Activated naive CD4-positive, alpha-beta T cell treated with anti-CD3 and anti-CD28 coated beads, Interleukin-2, amount 50 U/mL, for 24 hours (primary cell): Measurements from ENCODE around the gene CELSR3.

Source experiments
- H3K27ac Mint-ChIP-seq: one replicate; pipeline ENCODE4 v1.8.0; 2021; ENCODE audit warnings: mild to moderate bottlenecking, mixed read lengths
- H3K27me3 Mint-ChIP-seq: one replicate; pipeline ENCODE4 v1.8.0; 2021; ENCODE audit warnings: mixed read lengths
- H3K36me3 Mint-ChIP-seq: one replicate; pipeline ENCODE4 v1.8.0; 2021; ENCODE audit warnings: mixed read lengths
- H3K4me1 Mint-ChIP-seq: one replicate; pipeline ENCODE4 v1.8.0; 2021; ENCODE audit warnings: mixed read lengths
- H3K4me3 Mint-ChIP-seq: one replicate; pipeline ENCODE4 v1.8.0; 2021; ENCODE audit warnings: mild to moderate bottlenecking, mixed read lengths
- H3K9me3 Mint-ChIP-seq: one replicate; pipeline ENCODE4 v1.8.0; 2021; ENCODE audit warnings: mixed read lengths

The CELSR3 gene

DNA sequence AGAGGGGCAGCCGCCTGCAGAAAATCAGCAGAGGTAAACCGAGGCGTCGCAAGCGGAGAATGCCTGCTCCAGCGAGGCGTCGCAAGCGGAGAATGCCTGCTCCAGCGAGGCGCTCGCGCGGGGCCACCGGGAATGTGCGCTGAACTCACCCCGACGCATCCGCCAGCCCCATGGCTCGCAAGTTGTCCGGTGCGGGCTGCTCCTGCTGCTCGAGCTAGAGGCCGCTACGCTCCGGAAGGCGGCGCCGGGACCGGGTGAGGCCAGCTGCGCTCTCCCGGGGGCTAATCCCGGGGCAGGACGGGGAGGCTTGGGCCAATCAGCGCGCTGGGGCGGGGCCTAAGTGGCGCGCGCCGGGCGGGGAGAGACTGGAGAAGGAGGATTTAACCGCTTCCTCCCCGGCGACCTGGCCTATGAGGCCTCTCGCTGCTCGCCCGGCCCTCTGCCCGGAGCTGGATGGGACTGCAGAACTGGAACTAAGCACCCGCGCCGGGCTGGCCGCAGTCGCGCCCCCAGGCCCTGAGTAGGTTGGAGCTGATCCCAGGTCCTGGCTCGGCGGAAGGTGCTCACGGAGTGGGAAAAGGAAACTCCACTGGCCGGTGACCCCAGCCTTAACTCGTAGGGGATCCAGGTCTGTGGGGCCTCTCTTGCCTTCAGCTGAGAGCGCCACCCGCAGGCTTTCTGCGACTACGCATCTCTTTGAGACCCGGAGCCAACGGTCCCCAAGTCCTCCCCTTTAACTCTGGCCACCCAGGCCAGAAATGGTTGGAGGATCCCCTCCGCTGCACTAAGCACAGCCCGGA is 27.3 kb downstream of the CELSR3 start, which contains the start of gene SLC26A6:
SLC26A6 (minus strand) TSS at position 240 of the 800 bp plus-strand sequence; CDS start at position 172, 68 bp downstream.
- Mint-ChIP-seq H3K27me3 (no peaks in the 10 kb centered on the region), H3K4me1 (peaks cover 10% of the 10 kb centered on the region), H3K4me3 (peak within 1 kb of the TSS; percentile 86), H3K9me3 (no peaks in the 10 kb centered on the region), H3K36me3 (no peaks in the 10 kb centered on the region), H3K27ac (no peak within 1 kb of the TSS)

DNA sequence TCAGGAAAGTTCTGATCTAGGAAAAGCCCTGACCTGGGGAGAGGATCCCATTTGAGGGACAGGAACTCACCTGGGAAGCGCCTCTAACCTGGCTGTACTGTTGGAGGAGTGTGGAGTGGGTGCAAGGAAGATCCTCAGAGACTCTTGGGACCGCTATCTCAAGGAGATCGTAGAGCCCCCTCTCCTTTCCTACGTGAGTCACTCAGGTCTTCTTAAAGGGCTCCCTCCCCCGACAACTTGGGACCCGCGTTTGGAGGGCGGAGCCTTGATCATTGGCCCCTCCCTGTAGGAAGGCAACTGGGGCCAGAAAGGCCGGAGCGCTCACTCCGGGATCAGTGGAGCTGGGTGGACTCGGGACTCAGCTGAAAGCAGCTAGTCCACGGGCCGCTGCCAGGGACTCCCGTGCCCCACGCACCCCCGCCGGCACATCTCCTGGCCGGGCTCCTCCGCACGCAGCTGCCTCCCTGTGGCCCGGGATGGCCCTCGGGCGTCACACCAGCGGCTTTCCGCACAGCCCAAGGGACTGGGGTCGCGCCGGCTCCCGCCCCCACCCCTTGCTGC is 27.9 kb downstream of the CELSR3 start:
- no peaks in the 10 kb centered on the region for H3K27me3 Mint-ChIP-seq
- peak overlapping the region; percentile 86 for H3K4me3 Mint-ChIP-seq
- no peaks in the 10 kb centered on the region for H3K36me3 Mint-ChIP-seq
- H3K4me1 Mint-ChIP-seq, result peaks cover 10% of the 10 kb centered on the region
- no peaks in the 10 kb centered on the region for H3K9me3 Mint-ChIP-seq
- H3K27ac Mint-ChIP-seq, result no peak overlapping the region

DNA sequence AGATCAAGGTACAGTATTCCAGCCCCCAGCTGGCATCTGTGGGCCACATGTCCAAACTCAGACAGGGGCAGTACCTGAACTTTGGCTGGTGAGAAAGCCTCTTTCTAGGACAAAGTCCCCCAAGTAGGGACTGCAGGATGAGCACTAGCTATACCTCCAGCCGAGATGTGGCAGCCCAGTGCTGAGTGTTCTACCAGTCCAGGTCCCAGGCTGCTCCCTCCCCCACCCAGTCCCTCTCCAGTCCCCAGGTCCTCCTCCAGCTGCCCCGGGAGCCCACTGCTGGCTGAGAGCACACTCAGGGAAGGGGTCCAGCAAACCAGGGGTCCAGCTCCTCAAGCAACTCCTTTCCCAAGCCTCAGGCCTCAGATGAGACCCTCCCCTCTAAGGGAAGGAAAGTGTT is 28.9 kb downstream of the CELSR3 start:
- Mint-ChIP-seq H3K9me3 (no peaks in the 10 kb centered on the region), H3K36me3 (no peaks in the 10 kb centered on the region), H3K27ac (no peak overlapping the region), H3K4me3 (peak overlapping the region; percentile 86), H3K27me3 (no peaks in the 10 kb centered on the region), H3K4me1 (peaks cover 10% of the 10 kb centered on the region)

DNA sequence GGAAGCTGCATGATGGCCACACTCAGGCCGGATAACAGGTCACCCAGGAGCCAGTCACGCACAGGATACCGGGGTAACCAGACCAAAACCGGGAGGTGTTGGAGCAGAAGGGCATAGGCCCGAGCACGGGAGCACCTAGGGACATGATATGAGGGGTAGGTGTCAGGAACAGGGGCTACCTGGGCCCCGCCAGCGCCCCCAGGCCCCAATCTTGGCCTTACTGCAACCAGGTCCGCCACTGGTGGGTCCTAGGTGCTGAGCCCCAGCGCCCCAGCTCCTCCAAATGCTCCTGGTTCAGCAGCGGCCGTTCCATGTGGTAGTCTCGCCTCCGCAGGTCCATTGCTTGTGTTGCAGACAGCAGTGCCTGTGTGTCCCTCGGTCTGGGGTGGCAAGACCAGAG is 29.4 kb downstream of the CELSR3 start:
- H3K4me1 Mint-ChIP-seq, result peaks cover 10% of the 10 kb centered on the region
- H3K27ac Mint-ChIP-seq, result no peak overlapping the region
- H3K9me3 Mint-ChIP-seq, result no peaks in the 10 kb centered on the region
- no peaks in the 10 kb centered on the region for H3K27me3 Mint-ChIP-seq
- no peaks in the 10 kb centered on the region for H3K36me3 Mint-ChIP-seq
- no peak overlapping the region for H3K4me3 Mint-ChIP-seq

DNA sequence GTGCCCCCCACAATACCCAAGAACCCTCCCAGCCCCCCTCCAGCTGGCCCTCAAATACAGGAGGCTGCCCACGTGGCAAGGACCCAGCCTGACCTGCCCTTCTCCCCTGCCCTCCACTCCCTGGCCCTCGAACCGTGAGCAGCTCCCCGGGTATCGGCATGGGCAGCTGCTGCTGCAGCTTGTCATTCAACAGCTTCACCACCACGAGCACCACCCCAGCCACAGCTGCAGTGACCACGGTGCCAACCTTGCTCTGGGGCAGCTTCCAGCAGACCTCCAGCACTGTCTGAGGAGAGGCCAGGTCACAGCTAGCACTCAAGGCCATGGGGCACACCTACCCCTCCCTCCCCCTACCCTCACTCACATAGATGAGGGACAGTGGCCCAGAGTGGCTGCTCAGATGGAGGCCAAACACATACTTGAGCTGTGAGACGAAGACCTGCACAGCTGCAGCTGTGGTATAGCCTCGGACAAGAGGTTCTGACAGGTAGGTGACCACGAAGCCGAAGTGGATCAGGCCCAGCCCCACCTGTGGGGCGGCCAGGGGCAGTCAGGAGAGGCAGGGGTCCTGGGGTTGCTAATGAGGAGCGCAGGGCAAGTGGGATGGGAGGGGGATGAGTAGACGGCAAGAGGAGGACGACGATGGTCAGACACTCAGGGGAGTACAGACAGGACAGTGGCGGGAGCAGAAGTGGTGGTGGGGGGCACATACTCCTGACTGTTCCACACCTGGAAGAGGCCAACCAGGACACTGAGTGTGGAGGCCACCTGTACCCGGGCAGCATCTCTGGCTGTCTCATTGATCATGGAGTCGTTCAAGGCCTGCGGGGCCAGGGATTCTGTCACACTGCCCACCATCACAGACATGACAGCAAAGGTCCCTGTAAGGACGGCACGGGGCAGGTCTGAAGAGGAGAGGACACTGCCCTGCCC is 30.9 kb downstream of the CELSR3 start:
- H3K27me3 Mint-ChIP-seq, result no peaks in the 10 kb centered on the region
- H3K4me1 Mint-ChIP-seq, result peaks cover 10% of the 10 kb centered on the region
- H3K36me3 Mint-ChIP-seq, result peaks cover 2% of the 10 kb centered on the region
- H3K9me3 Mint-ChIP-seq, result no peaks in the 10 kb centered on the region
- no peak overlapping the region for H3K27ac Mint-ChIP-seq
- no peak overlapping the region for H3K4me3 Mint-ChIP-seq

DNA sequence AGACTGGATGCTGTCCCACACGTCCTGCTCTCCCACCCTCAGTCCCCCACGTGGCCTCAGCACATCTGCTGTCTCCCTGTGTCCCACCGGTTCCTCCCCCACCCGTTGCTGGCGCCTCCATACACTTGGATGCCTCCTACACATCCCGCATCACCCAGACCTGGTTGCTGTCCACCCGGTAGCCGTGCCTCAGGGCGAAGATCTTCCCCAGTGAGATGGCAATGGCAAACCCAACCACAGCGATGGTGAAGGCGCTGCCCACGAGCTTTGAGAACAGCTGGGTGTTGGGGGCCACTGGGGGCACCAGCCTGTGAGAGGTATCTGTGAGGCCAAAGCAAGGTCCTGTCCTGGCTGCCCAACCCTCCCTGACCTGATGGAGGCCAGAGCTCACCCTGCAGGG is 31.9 kb downstream of the CELSR3 start:
- Mint-ChIP-seq H3K27ac (no peak overlapping the region), H3K4me3 (no peak overlapping the region), H3K9me3 (no peaks in the 10 kb centered on the region), H3K27me3 (no peaks in the 10 kb centered on the region), H3K4me1 (peaks cover 10% of the 10 kb centered on the region), H3K36me3 (peaks cover 2% of the 10 kb centered on the region)

DNA sequence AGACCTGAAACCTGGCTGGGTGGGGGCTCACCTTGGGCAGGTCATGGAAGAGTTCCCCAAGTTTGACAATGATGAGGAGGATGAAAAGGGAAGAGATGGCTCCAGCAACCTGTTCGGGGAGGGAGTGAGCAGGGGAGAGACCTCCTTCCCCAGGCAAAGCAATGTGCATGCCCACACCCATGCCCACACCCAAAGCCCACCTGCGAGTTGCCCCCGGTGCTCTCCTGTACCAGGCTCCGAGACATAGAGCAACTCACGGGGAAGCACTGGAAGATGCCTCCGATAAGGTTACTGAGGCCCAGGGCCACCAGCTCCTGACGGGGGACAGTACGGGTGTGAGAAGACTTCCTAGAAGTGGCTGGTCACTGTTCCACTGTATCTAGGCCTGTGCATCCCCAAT is 32.3 kb downstream of the CELSR3 start:
- peaks cover 2% of the 10 kb centered on the region for H3K36me3 Mint-ChIP-seq
- no peak overlapping the region for H3K4me3 Mint-ChIP-seq
- H3K27ac Mint-ChIP-seq, result no peak overlapping the region
- H3K4me1 Mint-ChIP-seq, result peaks cover 8% of the 10 kb centered on the region
- no peaks in the 10 kb centered on the region for H3K9me3 Mint-ChIP-seq
- H3K27me3 Mint-ChIP-seq, result no peaks in the 10 kb centered on the region

DNA sequence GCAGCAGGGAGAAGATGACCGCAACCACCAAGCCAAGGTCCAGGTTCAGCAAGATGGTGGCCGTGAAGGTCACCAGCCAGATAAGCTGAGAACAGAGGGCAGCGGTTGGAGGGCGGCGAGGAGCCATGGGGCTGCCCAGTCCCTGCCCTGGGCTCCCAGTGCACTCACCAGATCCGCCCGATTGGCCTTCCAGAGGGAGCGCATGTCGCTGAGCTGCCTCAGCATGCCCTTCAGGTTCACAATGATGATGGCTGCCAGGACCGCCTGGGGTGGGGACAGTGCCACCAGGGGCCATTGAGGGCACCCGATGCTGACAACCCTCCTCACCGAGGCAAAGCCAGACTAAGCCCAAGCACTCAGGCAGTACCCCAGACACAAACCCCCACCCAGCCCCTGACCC is 32.8 kb downstream of the CELSR3 start:
- H3K4me1 Mint-ChIP-seq, result peaks cover 8% of the 10 kb centered on the region
- peaks cover 2% of the 10 kb centered on the region for H3K36me3 Mint-ChIP-seq
- H3K27ac Mint-ChIP-seq, result no peak overlapping the region
- H3K27me3 Mint-ChIP-seq, result no peaks in the 10 kb centered on the region
- H3K9me3 Mint-ChIP-seq, result no peaks in the 10 kb centered on the region
- H3K4me3 Mint-ChIP-seq, result no peak overlapping the region

DNA sequence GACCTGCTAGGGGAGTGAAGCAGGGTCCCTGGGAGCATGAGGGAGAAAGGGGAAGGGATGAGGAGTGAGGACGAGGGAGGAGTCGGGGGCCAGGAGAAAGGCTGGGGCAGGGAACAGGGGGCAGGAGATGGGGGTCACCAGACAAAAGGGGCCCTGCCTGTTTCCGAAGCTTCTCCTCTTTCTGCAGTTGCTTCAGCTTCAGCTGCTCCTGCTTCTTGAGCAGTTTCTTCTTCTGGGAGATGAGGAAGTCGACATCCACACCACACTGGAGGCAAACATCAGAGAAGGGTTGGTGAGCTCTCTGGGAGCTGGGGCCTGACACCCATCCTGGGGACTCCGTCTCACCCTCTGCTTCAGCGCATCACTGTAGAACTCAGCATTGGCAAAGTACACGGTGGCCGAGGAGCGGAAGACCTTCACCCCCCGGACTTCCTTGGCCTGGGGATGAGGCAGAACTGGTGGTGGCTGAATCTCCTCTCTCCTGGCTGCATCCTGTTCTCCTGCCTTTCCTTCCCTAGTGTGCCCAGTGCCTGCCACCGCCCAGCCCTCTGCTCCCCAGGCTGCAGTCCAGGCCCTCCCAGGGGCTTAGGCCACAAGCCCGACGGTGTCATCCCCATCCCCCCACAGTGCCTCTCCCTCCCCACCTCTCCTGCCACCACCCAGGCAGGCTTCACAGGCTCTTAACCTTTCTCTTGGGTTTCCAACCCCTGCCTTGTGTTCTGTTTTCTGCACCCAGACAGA is 34.2 kb downstream of the CELSR3 start:
- Mint-ChIP-seq H3K36me3 (peaks cover 2% of the 10 kb centered on the region), H3K9me3 (no peaks in the 10 kb centered on the region), H3K4me1 (peaks cover 12% of the 10 kb centered on the region), H3K4me3 (no peak overlapping the region), H3K27me3 (no peaks in the 10 kb centered on the region), H3K27ac (no peak overlapping the region)

DNA sequence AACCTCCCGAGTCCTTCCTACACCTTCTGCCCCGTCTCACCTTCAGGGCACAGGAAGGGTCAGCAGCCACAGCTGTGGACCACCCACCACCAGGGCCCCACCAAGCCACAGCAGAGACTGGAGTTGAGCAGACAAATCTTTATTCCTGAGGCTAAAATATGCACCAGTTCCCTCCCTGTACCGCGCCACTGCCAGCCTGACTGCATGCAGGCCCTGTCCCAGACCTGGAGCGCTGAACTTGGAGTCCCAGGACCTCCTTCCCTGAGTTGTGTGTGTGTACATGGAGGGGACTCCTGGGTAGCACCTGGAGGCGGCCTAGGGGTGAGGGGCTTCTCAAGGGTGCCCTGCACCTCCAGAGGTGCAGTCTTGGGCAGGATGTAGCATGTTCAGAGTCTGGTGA is 37.1 kb downstream of the CELSR3 start:
- Mint-ChIP-seq H3K9me3 (no peaks in the 10 kb centered on the region), H3K36me3 (peaks cover 2% of the 10 kb centered on the region), H3K27ac (no peak overlapping the region), H3K4me3 (no peak overlapping the region), H3K4me1 (peaks cover 12% of the 10 kb centered on the region), H3K27me3 (no peaks in the 10 kb centered on the region)

DNA sequence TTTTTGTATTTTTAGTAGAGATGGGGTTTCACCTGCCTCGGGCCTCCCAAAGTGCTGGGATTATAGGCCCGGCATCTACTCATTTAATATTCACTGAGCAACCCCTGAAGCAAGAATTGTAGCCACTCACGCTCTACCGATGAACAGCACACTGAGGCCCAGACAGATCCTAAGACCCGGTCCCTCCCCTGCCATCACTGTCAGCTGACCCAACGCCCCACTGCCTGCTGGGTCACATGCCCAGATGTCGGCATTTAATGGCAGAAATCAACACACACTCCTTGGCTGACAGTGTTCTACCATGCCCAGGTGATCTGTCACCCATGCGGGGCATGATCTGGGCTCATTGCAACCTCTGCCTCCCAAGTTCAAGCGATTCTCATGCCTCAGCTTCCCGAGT is 37.9 kb downstream of the CELSR3 start:
- Mint-ChIP-seq H3K9me3 (no peaks in the 10 kb centered on the region), H3K27me3 (no peaks in the 10 kb centered on the region), H3K27ac (peak overlapping the region; percentile 79), H3K36me3 (peaks cover 2% of the 10 kb centered on the region), H3K4me3 (no peak overlapping the region), H3K4me1 (peaks cover 12% of the 10 kb centered on the region)

DNA sequence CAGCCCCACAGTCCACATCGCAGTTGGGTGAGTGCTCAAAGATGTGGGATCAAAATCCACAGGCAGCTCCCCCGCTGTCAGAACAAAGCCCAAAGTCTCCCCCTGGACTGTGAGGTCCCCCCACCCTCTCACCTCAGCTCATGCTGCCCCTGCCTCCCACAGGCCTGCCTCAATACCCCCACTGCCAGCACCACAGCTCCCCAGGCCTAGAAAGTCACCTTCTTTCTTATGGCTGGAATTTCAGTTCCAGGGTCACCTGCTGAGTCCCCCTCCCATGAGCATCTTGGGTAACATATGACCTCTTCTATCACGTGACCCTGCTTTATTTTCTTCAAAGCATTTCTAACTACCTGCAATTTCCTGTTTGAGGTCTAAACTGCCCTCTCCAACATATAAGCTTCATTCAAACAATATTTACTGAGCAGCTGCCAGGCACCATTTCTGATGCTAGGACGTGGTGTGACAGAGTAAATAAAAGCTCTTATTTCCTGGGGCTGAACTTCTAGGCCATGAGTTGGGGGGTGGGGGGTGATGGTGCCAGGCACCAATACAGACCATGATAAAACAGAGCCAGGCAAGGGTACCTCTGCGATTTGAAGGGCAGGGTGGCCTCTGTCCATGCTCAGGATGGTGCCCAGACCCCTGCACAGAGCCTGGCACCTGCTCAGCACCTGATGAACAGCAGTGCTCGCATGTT is 38.7 kb downstream of the CELSR3 start:
- Mint-ChIP-seq H3K36me3 (peaks cover 2% of the 10 kb centered on the region), H3K9me3 (no peaks in the 10 kb centered on the region), H3K27me3 (no peaks in the 10 kb centered on the region), H3K4me3 (no peak overlapping the region), H3K27ac (no peak overlapping the region), H3K4me1 (peaks cover 12% of the 10 kb centered on the region)

DNA sequence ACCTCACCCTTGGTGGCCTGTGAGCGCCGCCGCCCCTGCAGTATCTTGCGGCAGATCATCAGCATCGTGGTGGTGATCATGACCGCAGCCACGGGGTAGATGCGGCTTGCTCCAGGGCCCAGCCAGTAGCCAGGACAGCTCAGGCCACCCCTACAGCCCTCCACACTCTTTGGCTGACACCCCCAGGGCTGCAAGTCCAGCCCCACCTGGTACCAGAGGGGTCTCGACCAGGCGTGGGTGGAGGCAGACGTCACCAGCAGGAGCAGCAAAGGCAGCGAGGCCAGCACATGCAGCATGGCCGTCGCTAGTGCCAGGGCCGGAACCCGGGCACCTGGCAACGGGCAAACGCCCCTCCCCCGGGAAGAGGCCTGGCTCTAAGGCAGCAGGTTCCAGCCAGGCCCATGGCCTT is 41.2 kb downstream of the CELSR3 start, which contains the start of gene TMEM89:
TMEM89 (minus strand) TSS at position 309 of the 409 bp plus-strand sequence; CDS start at position 296, 13 bp downstream.
- no peaks in the 10 kb centered on the region for H3K9me3 Mint-ChIP-seq
- H3K27ac Mint-ChIP-seq, result no peak within 1 kb of the TSS
- no peaks in the 10 kb centered on the region for H3K36me3 Mint-ChIP-seq
- H3K27me3 Mint-ChIP-seq, result no peaks in the 10 kb centered on the region
- H3K4me1 Mint-ChIP-seq, result peaks cover 12% of the 10 kb centered on the region
- no peak within 1 kb of the TSS for H3K4me3 Mint-ChIP-seq

DNA sequence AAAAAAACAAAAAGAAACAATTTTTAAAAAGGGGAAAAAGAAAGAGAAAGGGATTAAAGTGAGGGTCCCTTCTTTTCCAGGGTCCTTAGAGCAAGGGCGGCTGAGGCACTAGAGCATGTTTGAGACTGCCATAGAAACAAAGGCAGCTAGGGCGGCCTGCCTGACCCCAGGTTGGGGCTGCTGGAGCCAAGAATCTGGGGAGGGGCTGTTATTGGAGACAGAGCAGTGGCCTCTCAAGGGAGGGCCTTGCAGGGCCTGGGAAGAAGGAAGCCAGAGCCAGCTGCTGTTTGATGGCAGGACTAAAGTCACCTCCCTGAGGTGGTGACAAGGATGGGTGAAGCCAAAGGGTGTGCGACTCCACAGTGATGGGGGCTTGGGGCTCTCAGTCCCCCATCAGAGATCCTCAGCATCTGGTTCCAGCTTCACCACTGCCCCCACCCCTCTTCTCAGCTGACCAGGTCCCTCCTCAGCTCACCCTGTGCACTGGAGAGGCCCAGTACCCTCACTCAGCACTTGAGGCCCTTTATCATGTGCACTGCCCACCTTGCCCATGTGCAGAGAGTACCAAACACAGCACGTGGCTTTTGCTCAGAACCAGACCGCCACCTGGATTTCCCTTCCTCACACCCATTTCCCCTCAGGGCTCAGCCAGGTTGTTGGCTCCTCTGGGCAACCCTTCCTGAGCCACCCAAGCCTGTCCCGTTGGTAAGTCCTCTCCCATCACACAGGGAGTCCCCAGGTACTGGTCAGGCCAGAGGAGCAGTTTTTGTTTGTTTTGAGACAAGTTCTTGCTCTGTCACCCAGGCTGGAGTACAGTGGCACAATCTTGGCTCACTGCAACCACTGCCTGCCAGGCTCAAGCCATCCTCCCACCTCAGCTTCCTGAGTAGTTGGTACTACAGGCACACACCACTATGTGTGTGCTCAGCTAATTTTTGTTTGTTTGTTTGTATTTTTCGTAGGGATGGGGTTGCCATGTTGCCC is 42.9 kb downstream of the CELSR3 start:
- Mint-ChIP-seq H3K27ac (no peak overlapping the region), H3K4me3 (no peak overlapping the region), H3K4me1 (peaks cover 10% of the 10 kb centered on the region), H3K36me3 (no peaks in the 10 kb centered on the region), H3K9me3 (no peaks in the 10 kb centered on the region), H3K27me3 (no peaks in the 10 kb centered on the region)
